Cardiac ventricle fibroblast (primary cell): Measurements from ENCODE around the gene RSPH1. TPM values are rescaled to one million over a fixed set of nuclear protein-coding genes. Genes with fewer than 3 reads are reported as not detected.

Experiments used
- total RNA-seq: library from RNA; depleted of rRNA; stranded (reverse); fragments of >200 nt; gene quantifications from 2 replicates; pipeline ENCODE4 v1.2.3, GENCODE V29; 2015

The RSPH1 gene
- not detected in 2 replicates for total RNA-seq

GRCh38 chr21:42496120-42496838 lies at the start of gene RSPH1:
Gene RSPH1 (minus strand): TSS chr21:42496224. CDS start chr21:42496186, 38 bp downstream.

GRCh38 chr21:42513151-42513984 lies 17.3 kb upstream of the RSPH1 start, which contains the start of gene SLC37A1:
Gene SLC37A1 (plus strand): TSS chr21:42513852. CDS start chr21:42518455, 4,603 bp downstream.

Other genes starting within 250 kb of the RSPH1 start
- gene TFF3, start 180.8 kb downstream of the RSPH1 start, total RNA-seq, result 0.12 TPM in 1 of 2 replicates, not detected in the other
- not detected in 2 replicates for gene TFF2, start 145.2 kb downstream of the RSPH1 start, total RNA-seq
- not detected in 2 replicates for gene TFF1, start 129.7 kb downstream of the RSPH1 start, total RNA-seq
- not detected in 2 replicates for gene TMPRSS3, start 100.2 kb downstream of the RSPH1 start, total RNA-seq
- gene UBASH3A, start 92.3 kb downstream of the RSPH1 start, total RNA-seq, result not detected in 2 replicates
- 0.93 and 1.6 TPM in 2 replicates for gene SLC37A1, start 17.6 kb upstream of the RSPH1 start, total RNA-seq
- 0.54 and 1.7 TPM in 2 replicates for gene PDE9A, start 157.4 kb upstream of the RSPH1 start, total RNA-seq